H1 (cell line): ENCODE results near the gene TOP3A.

Source experiments
- ASH2L ChIP-seq: fragments of 200-600, 300-600 bp; sonication (generic); IDR thresholded peaks from one replicate; pipeline ENCODE4 v1.7.1; 2017; ENCODE audit warnings: low read length
- BCL11A ChIP-seq, 2 experiments: IDR thresholded peaks; one replicate each; pipeline ENCODE4 v1.6.1; 2011; ENCODE audit warnings: low read depth in 2 of 2, low read length in 2 of 2, mild to moderate bottlenecking in 2 of 2
- CEBPB ChIP-seq: IDR thresholded peaks from 2 replicates; pipeline ENCODE4 v1.6.1; 2012; ENCODE audit warnings: low read depth, low read length
- CHD2 ChIP-seq: IDR thresholded peaks from 2 replicates; pipeline ENCODE4 v1.6.1; 2012; ENCODE audit warnings: low read length, improper control_type of control experiment
- EZH2 ChIP-seq: fragments of 200-600 bp; sonication (generic); IDR thresholded peaks from 2 replicates; pipeline ENCODE4 v1.7.1; 2012; ENCODE audit warnings: low read depth, mild to moderate bottlenecking, moderate library complexity, low read length, inconsistent platforms; ENCODE audit not compliant: severe bottlenecking
- GABPA ChIP-seq: IDR thresholded peaks from 2 replicates; pipeline ENCODE4 v1.6.1; 2011; ENCODE audit warnings: mild to moderate bottlenecking, low read length, moderate library complexity, borderline replicate concordance; ENCODE audit not compliant: insufficient read depth
- GTF2F1 ChIP-seq: IDR thresholded peaks from 2 replicates; pipeline ENCODE4 v1.6.1; 2012; ENCODE audit warnings: low read depth, low read length, improper control_type of control experiment, borderline replicate concordance
- POLR2A ChIP-seq, 2 experiments: IDR thresholded peaks; 1 replicate in 1 of 2; 2 replicates in 1 of 2; pipeline ENCODE4 v1.6.1; 2011; ENCODE audit warnings: low read depth in 2 of 2, low read length in 2 of 2, mild to moderate bottlenecking in 2 of 2; ENCODE audit errors: control extremely low read depth in 1 of 2
- POLR2AphosphoS5 ChIP-seq: IDR thresholded peaks from 2 replicates; pipeline ENCODE4 v1.6.1; 2011; ENCODE audit warnings: low read depth, low read length
- RFX5 ChIP-seq: IDR thresholded peaks from 2 replicates; pipeline ENCODE4 v1.6.1; 2011; ENCODE audit warnings: low read depth, low read length, improper control_type of control experiment, borderline replicate concordance
- SP1 ChIP-seq: IDR thresholded peaks from 2 replicates; pipeline ENCODE4 v1.6.1; 2011; ENCODE audit warnings: low read depth, low read length
- TF ChIP-seq, protein P1 (sequence below), 3 experiments: IDR thresholded peaks; 1 replicate in 2 of 3; 2 replicates in 1 of 3; pipeline versions ENCODE4 v1.5.1 to v1.6.1; 2011; ENCODE audit warnings: low read length in 3 of 3, mild to moderate bottlenecking in 3 of 3, inconsistent platforms in 2 of 3, low read depth in 1 of 3, moderate library complexity in 1 of 3; ENCODE audit not compliant: insufficient read depth in 1 of 3; ENCODE audit errors: control extremely low read depth in 1 of 3

DNA sequence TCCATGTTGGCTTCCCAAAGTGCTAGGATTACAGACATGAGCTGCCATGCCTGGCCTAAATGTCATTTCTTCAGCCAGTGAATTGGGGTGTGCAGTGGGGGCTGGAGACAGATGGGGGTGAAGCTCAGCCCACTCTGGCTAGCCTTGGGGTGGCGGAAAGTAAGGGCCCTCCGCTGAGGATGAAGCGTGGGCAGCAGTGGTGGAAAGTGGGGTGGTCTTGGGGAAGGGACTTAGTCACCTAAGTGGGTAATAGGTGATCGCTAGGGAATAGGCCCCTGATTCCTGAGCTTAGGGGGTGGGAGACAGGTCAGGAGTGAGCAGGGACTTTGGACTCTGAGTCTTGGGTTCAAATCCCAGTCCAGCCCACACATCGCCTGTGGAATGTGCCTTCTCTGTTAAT is 87.2 kb downstream of the TOP3A start:
- no peak for TF ChIP-seq POLR2AphosphoS5
- no peak for TF ChIP-seq POLR2A (IDR thresholded peaks at IDR 0.05; ENCODE audit: control extremely low read depth in 1 of 2, low read depth in 2 of 2, low read length in 2 of 2)
- TF ChIP-seq, protein P1, sequence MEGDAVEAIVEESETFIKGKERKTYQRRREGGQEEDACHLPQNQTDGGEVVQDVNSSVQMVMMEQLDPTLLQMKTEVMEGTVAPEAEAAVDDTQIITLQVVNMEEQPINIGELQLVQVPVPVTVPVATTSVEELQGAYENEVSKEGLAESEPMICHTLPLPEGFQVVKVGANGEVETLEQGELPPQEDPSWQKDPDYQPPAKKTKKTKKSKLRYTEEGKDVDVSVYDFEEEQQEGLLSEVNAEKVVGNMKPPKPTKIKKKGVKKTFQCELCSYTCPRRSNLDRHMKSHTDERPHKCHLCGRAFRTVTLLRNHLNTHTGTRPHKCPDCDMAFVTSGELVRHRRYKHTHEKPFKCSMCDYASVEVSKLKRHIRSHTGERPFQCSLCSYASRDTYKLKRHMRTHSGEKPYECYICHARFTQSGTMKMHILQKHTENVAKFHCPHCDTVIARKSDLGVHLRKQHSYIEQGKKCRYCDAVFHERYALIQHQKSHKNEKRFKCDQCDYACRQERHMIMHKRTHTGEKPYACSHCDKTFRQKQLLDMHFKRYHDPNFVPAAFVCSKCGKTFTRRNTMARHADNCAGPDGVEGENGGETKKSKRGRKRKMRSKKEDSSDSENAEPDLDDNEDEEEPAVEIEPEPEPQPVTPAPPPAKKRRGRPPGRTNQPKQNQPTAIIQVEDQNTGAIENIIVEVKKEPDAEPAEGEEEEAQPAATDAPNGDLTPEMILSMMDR (IDR thresholded peaks at IDR 0.05; ENCODE audit: control extremely low read depth in 1 of 3, insufficient read depth in 1 of 3, low read depth in 1 of 3, low read length in 3 of 3) = no peak
- TF ChIP-seq CHD2 = no peak
- TF ChIP-seq EZH2 = no peak
- no peak for TF ChIP-seq ASH2L
- TF ChIP-seq GABPA = no peak
- TF ChIP-seq BCL11A (IDR thresholded peaks at IDR 0.05; ENCODE audit: low read depth in 2 of 2, low read length in 2 of 2) = no peak
- TF ChIP-seq RFX5 = no peak
- no peak for TF ChIP-seq GTF2F1
- no peak for TF ChIP-seq SP1
- no peak for TF ChIP-seq CEBPB
